ENCODE results near the gene SERPINE2.

DNA sequence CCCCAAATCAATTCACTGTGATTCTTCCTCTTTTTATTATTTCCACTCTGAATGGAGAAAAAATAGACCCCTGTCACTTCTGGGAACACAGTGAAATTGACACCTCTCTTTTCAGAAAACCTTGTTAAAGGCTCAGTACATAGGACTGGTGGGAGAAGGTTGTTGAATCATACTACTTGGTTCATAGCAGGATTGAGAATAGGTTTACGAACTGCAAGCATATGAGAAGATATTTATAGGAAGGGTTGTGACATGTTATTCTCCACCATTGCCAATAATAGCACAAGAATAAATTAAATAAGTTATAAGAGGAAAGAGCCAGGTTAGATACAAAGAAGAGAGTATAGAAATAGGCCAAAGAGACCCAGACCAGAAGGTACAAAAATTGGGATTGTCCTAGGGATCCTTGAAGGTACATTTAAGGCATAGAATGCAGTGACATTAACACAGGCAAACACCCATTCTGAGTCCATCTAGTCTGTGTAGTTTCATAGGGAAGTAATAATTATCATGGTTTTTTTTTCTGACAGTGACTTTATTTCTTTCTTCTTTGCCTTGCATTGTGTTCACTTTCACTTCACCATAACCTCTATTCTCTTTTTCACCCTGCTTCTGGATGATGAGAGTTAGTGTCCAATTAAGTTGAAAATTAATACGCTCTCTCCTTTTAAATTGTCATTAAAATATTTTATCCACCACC, 21.8 kb upstream of the SERPINE2 start:
- TF ChIP-seq POLR2AphosphoS5 (IDR thresholded peaks at IDR 0.05) (no peak), POLR2A (IDR thresholded peaks at IDR 0.05) (no peak)
- TF ChIP-seq, protein P1, sequence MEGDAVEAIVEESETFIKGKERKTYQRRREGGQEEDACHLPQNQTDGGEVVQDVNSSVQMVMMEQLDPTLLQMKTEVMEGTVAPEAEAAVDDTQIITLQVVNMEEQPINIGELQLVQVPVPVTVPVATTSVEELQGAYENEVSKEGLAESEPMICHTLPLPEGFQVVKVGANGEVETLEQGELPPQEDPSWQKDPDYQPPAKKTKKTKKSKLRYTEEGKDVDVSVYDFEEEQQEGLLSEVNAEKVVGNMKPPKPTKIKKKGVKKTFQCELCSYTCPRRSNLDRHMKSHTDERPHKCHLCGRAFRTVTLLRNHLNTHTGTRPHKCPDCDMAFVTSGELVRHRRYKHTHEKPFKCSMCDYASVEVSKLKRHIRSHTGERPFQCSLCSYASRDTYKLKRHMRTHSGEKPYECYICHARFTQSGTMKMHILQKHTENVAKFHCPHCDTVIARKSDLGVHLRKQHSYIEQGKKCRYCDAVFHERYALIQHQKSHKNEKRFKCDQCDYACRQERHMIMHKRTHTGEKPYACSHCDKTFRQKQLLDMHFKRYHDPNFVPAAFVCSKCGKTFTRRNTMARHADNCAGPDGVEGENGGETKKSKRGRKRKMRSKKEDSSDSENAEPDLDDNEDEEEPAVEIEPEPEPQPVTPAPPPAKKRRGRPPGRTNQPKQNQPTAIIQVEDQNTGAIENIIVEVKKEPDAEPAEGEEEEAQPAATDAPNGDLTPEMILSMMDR (IDR thresholded peaks at IDR 0.05) = no peak
